Retinal pigment epithelial cell (primary cell): ENCODE measurements around the gene MAD1L1.

Source experiments
- DNase-seq: peaks from one replicate; pipeline ENCODE4 v3.0.0-alpha.2; 2010; ENCODE audit warnings: low read depth
- H3K4me3 ChIP-seq: 2 replicates; pipeline ENCODE4 v1.5.1; 2011; ENCODE audit warnings: mild to moderate bottlenecking, low read length, control low read depth, moderate library complexity
- TF ChIP-seq, protein P1 (sequence below): conservative IDR thresholded peaks from 2 replicates; pipeline ENCODE4 v1.5.1; 2011; ENCODE audit warnings: low read depth, low read length, control low read depth, inconsistent platforms

The MAD1L1 gene

DNA sequence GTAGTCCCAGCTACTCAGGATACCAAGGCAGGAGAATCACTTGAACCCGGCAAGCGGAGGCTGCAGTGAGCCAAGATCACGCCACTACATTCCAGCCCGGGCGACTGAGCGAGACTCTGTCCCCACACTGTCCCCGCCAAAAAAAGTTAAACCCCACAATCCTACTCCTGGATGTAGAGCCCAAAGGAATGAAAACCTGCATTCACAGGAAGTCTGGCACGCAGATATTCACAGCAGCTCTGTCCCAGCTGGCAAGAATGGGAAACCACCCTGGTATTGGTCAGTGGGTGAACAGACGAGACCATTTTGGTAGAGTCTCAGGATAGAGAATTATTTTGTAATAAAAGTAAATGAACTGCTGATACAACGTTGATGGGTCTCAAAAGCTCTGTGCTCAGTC, 225.2 kb downstream of the MAD1L1 start:
- DNase-seq: no peak
- H3K4me3 ChIP-seq: no peak overlapping the region
- TF ChIP-seq, protein P1, sequence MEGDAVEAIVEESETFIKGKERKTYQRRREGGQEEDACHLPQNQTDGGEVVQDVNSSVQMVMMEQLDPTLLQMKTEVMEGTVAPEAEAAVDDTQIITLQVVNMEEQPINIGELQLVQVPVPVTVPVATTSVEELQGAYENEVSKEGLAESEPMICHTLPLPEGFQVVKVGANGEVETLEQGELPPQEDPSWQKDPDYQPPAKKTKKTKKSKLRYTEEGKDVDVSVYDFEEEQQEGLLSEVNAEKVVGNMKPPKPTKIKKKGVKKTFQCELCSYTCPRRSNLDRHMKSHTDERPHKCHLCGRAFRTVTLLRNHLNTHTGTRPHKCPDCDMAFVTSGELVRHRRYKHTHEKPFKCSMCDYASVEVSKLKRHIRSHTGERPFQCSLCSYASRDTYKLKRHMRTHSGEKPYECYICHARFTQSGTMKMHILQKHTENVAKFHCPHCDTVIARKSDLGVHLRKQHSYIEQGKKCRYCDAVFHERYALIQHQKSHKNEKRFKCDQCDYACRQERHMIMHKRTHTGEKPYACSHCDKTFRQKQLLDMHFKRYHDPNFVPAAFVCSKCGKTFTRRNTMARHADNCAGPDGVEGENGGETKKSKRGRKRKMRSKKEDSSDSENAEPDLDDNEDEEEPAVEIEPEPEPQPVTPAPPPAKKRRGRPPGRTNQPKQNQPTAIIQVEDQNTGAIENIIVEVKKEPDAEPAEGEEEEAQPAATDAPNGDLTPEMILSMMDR: no peak

DNA sequence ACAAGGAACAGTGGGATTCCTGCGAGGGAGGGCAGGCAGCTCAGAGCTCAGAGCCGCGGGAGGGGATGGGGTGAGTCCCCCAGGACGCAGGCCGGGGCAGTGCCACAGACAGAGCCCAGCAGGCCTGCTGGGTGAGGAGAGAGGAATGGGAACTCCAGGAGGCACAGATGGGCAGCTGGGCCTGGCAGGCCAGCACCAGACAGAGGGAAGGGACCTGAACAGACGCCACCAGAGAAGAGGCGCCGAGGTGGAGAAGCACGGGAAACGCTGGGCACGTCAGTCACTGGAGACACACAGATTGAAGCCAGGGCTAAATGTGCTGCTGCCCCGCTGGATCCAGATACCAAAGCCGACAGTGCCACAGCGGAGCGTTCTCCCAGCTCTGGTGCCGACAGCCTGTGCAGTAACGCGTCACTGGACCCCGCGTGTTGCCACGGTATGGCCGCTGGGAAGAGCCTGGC, 225.8 kb downstream of the MAD1L1 start:
- H3K4me3 ChIP-seq: no peak overlapping the region
- no peak for DNase-seq
- TF ChIP-seq, protein P1: no peak

GRCh38 chr7:2006231-2006771, 226.4 kb downstream of the MAD1L1 start:
- TF ChIP-seq, protein P1: no peak
- H3K4me3 ChIP-seq: no peak overlapping the region
- DNase-seq: no peak

GRCh38 chr7:2005786-2006185, 227.0 kb downstream of the MAD1L1 start:
- TF ChIP-seq, protein P1: no peak
- H3K4me3 ChIP-seq: no peak overlapping the region
- no peak for DNase-seq

DNA sequence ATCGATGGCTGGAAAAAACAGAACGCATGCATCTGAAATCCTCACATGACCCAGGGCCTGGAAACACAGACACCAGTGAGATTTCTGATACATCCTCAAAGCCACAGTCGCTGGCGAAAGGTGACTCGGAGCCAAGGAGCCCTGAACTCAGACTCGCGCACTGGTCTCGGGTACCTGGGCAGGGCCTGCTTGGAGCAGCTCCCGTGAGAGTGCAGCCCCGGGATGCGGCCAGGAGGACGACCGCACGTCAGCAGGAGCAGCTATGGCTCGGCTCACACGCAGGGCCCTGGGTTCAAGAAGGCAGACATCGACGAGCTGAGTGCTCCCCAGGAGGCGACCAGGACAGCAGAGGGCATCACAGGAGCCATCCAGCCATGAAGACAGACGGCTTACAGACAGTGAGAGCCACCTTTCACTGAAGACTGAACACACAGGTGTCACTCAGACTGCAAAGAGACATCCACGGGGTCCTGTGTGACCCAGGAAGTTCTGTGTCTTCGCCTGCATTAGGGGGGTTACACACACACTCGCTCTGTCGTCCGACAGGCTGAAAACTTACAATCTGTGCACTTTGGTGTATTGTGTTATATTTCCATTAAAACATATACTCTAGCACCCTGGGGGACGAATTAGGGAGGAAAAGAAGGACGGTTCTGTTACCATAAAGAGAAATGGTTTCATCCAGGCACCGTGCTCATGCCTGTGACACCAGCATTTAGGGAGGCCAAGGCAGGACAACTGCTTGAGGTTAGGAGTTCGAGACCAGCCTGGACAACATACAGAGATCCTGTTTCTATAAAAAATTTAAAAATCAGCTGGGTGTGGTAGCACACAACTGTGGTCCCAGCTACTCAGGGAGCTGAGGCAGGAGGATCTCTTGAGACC, 227.7 kb downstream of the MAD1L1 start:
- no peak for DNase-seq
- no peak overlapping the region for H3K4me3 ChIP-seq
- TF ChIP-seq, protein P1: no peak

GRCh38 chr7:2003931-2004812, 228.6 kb downstream of the MAD1L1 start:
- no peak for DNase-seq
- TF ChIP-seq, protein P1: no peak
- no peak overlapping the region for H3K4me3 ChIP-seq
